ENCODE results near the gene KPNB1. TPM values are rescaled to one million over a fixed set of nuclear protein-coding genes. Genes with fewer than 3 reads are reported as not detected.

KPNB1 gene
- total and polyA plus RNA-seq, 2 of the 8 experiments (the other 6 are each of a cell fraction or from before 2014, with no cell fraction given), result 171 to 625 TPM

DNA sequence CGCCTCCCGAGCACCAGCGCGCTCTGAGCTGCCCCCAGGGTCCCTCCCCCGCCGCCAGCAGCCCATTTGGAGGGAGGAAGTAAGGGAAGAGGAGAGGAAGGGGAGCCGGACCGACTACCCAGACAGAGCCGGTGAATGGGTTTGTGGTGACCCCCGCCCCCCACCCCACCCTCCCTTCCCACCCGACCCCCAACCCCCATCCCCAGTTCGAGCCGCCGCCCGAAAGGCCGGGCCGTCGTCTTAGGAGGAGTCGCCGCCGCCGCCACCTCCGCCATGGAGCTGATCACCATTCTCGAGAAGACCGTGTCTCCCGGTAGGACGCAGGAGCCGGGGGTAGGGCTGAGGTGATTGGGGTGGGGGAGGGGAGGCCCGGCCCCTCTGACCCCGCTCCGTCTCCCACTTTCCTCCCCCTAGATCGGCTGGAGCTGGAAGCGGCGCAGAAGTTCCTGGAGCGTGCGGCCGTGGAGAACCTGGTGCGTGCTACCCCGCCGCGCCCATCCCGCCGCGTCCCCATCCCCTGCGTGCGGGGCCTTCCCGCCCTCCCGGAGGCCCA is 329 bp downstream of the KPNB1 start:
- Histone ChIP-seq H3K23me2 (ENCODE audit: low read depth, low read length) (peaks cover 4% of the 10 kb centered on the region), H3K79me2 (ENCODE audit: control insufficient read depth in 1 of 2, insufficient read depth in 2 of 2, low read length in 2 of 2) (peaks cover 23 to 50% of the 10 kb centered on the region in 2 experiments), H3K27me3 (replicated peaks in 1 of 4; ENCODE audit: control insufficient read depth in 3 of 4, extremely low read depth in 1 of 4, insufficient read depth in 3 of 4, low read length in 3 of 4) (no peaks in the 10 kb centered on the region), H3K27ac (ENCODE audit: low read depth, low read length) (peak overlapping the region; percentile 83), H4K20me1 (replicated peaks in 1 of 2; ENCODE audit: control insufficient read depth in 1 of 2, insufficient read depth in 2 of 2, low read length in 2 of 2) (peaks cover 8 to 14% of the 10 kb centered on the region in 2 experiments), H3K36me3 (ENCODE audit: control insufficient read depth in 2 of 4, insufficient read depth in 4 of 4, low read length in 3 of 4) (peaks cover 18 to 40% (median 34%) of the 10 kb centered on the region in 4 experiments), H2BK20ac (ENCODE audit: low read length) (no peak overlapping the region), H2BK15ac (ENCODE audit: low read length) (no peak overlapping the region), H3K14ac (ENCODE audit: insufficient read length) (no peak overlapping the region), H3K9ac (replicated peaks in 1 of 4; ENCODE audit: extremely low read depth in 1 of 4, low read depth in 3 of 4, low read length in 3 of 4) (peak overlapping the region; percentile 73 to 92 (median 88)), H2BK12ac (ENCODE audit: low read depth, low read length) (no peak overlapping the region), H3K9me3 (ENCODE audit: insufficient read depth in 2 of 2, low read depth in 1 of 2, low read length in 1 of 2) (no peaks in the 10 kb centered on the region), H3K4ac (replicated peaks; ENCODE audit: insufficient read length, low read depth, low read length) (no peak overlapping the region), H3K79me1 (ENCODE audit: low read depth, low read length) (no peaks in the 10 kb centered on the region), H2BK120ac (replicated peaks; ENCODE audit: low read depth, low read length) (no peak overlapping the region), H2AFZ (ENCODE audit: low read length) (no peak overlapping the region), H2AK5ac (ENCODE audit: low read depth, low read length) (no peak overlapping the region), H4K5ac (ENCODE audit: insufficient read length, low read depth, low read length) (peak overlapping the region; percentile 96), H3K23ac (ENCODE audit: insufficient read length) (no peak overlapping the region), H3K4me1 (replicated peaks in 1 of 4; ENCODE audit: control insufficient read depth in 3 of 4, insufficient read depth in 4 of 4, low read length in 3 of 4) (peaks cover 0 to 6% (median 4%) of the 10 kb centered on the region in 4 experiments; a peak in 5 of 7 replicates), H3K18ac (ENCODE audit: extremely low read depth, low read length) (peak overlapping the region; percentile 95), H3K56ac (replicated peaks; ENCODE audit: insufficient read length, low read depth, low read length) (peak overlapping the region; percentile 87), H4K8ac (ENCODE audit: extremely low read depth, insufficient read depth, low read length) (peak overlapping the region; percentile 98), H3K4me2 (ENCODE audit: insufficient read depth in 1 of 2, low read depth in 2 of 2, low read length in 2 of 2) (peak overlapping the region; percentile 46 to 60), H4K91ac (replicated peaks; ENCODE audit: insufficient read length, low read length) (peak overlapping the region; percentile 97), H3K4me3 (ENCODE audit: extremely low read depth in 1 of 4, insufficient read depth in 2 of 4, low read depth in 3 of 4, low read length in 4 of 4) (peak overlapping the region; percentile 69 to 99 (median 74)), H2BK5ac (ENCODE audit: low read depth, low read length) (peak overlapping the region; percentile 89)
- DNase-seq (ENCODE audit: low read depth in 1 of 2, low spot score in 2 of 2), result no peak
- no peak for FAIRE-seq
- ChIA-PET POLR2A (ENCODE audit: partially characterized antibody) (interaction anchor here (0.6 to 46.3 kb wide), 17 partner anchors 8 to 583 kb away, joined by 3 to 1575 read pairs (median 5); partner anchors contain the start of gene TBKBP1), CTCF (ENCODE audit: partially characterized antibody) (interaction anchor here (1.0 to 4.1 kb wide), 3 partner anchors 13 to 49 kb away, joined by 3 to 22 read pairs (median 5); no protein-coding TSS in a partner anchor)
- 0% methylated on average over 8 of the region's 48 CpGs; no CpG with 5 or more reads in 1 of the 2 experiments for WGBS, 2 experiments (ENCODE audit: extremely low coverage in 1 of 2, insufficient coverage in 1 of 2, insufficient read length in 1 of 2, insufficient replicate concordance in 2 of 2, low coverage in 1 of 2, low lambda C conversion rate in 2 of 2, missing lambda C conversion rate in 1 of 2)
- TF ChIP-seq CBX5 (IDR thresholded peaks at IDR 0.05; ENCODE audit: low read depth, low read length) (no peak), RBBP5 (IDR thresholded peaks at IDR 0.05; ENCODE audit: borderline replicate concordance, low read depth, low read length) (peak; percentile 40; the same call in 1 of the 2 replicates), SAP30 (IDR thresholded peaks at IDR 0.05; ENCODE audit: insufficient read depth, insufficient replicate concordance, low read length) (no peak), HDAC2 (IDR thresholded peaks at IDR 0.05; ENCODE audit: borderline replicate concordance in 1 of 2, low read depth in 2 of 2, low read length in 2 of 2) (no peak), KDM4A (IDR thresholded peaks at IDR 0.05; ENCODE audit: low read depth, low read length, severe bottlenecking) (no peak), JUND (IDR thresholded peaks at IDR 0.05; ENCODE audit: low read length) (no peak), GTF2F1 (IDR thresholded peaks at IDR 0.05; ENCODE audit: borderline replicate concordance, low read depth, low read length) (peak; percentile 8; the same call in 1 of the 2 replicates), RNF2 (IDR thresholded peaks at IDR 0.05; ENCODE audit: borderline replicate concordance, low read depth, low read length, missing control alignments, poor library complexity, severe bottlenecking) (no peak)
- TF ChIP-seq, protein P1, sequence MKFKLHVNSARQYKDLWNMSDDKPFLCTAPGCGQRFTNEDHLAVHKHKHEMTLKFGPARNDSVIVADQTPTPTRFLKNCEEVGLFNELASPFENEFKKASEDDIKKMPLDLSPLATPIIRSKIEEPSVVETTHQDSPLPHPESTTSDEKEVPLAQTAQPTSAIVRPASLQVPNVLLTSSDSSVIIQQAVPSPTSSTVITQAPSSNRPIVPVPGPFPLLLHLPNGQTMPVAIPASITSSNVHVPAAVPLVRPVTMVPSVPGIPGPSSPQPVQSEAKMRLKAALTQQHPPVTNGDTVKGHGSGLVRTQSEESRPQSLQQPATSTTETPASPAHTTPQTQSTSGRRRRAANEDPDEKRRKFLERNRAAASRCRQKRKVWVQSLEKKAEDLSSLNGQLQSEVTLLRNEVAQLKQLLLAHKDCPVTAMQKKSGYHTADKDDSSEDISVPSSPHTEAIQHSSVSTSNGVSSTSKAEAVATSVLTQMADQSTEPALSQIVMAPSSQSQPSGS (IDR thresholded peaks at IDR 0.05; ENCODE audit: low read length), result no peak
